ENCODE data around the gene INTS2.
"Not testable (repeated sequence)": the region's sequence is repeated elsewhere in the genome, so short reads cannot be mapped to it uniquely, and the experiment has no call there.

Gene INTS2

GRCh38 chr17:61846761-61847375 is 80.9 kb downstream of the INTS2 start:
- DNase-seq: no peak

DNA sequence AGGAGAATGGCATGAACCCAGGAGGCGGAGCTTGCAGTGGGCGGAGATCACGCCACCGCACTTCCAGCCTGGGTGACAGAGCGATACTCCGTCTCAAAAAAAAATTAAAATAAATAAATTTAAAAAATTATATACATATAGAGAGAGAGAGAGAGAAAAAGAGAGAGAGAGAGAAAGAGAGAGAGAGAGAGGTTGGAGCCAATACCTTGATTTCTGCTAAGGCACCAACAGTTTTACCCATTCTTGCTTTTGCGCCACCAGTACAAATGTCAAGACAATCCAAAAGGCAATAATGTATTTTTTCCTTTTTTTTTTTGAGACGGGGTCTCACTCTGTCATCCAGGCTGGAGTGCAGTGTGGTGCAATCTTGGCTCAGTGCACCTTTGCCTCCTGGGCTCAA is 81.7 kb downstream of the INTS2 start:
- no peak for DNase-seq

- no peak for DNase-seq
These were observed 84.3 kb downstream of the INTS2 start for GRCh38 chr17:61843435-61843834.

GRCh38 chr17:61842899-61843298 is 84.9 kb downstream of the INTS2 start:
- no peak for DNase-seq

DNA sequence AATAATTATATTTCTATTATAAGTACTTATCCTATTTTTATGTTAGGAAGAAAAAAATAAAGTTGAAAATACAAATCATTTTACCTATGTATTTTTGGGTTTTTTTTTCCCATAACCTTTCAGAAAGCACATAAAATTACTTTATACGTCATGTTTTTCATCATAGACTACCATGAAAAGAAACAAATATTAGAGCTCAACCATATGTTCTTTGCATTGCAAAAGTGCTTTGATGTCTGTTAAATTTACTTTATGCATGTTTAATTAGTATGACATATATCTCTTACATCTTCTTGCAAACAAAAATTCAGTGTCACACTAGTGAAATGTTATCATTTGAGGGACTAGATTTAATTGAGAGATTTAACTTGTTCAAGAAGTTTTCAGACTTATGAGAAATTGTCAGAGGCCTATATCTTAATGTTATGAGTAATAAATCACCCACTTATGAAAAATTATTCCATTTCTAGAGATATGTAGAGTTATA is 88.4 kb downstream of the INTS2 start:
- DNase-seq: no peak

DNA sequence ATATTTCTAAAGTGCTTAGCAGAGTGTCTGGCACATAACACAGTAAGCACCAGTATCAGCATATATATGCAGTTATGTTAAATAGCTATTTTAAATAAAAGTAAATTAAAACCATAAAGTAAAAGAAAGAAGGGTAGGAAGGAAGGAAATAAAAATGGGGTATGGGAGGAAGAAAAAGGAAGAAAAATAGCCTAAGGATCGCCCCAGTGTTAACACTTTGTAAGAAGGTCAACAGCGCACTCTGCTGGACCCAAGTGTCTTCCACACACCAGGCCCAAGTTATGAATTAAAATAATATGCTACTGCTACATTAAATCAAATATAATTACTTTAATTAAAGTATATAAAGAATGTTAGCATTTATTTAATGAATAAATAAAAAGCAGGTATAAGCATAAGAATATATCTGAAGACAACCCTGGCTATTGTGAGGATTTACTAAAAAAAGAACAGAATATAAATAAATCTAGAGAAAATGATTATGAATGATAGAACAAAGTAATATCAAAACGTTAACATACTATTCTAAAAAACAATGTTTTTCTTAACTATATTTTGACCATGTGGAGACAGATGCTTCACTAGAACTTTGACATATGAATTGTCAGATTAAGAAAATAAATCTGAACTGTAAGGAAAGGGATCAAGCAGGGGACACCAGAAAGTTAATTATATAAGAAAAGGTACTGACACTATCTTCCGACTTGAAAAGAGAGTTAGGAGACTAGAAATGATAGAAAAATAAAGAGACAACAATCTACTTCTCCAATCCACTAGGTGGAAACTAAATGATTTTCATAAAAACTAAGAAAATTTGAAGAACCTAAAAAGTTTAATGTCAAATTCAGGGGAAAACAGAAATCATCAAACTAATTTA is 90.4 kb downstream of the INTS2 start:
- peak in 5 of 6 experiments; percentile 4 to 26 (median 13) for DNase-seq

DNA sequence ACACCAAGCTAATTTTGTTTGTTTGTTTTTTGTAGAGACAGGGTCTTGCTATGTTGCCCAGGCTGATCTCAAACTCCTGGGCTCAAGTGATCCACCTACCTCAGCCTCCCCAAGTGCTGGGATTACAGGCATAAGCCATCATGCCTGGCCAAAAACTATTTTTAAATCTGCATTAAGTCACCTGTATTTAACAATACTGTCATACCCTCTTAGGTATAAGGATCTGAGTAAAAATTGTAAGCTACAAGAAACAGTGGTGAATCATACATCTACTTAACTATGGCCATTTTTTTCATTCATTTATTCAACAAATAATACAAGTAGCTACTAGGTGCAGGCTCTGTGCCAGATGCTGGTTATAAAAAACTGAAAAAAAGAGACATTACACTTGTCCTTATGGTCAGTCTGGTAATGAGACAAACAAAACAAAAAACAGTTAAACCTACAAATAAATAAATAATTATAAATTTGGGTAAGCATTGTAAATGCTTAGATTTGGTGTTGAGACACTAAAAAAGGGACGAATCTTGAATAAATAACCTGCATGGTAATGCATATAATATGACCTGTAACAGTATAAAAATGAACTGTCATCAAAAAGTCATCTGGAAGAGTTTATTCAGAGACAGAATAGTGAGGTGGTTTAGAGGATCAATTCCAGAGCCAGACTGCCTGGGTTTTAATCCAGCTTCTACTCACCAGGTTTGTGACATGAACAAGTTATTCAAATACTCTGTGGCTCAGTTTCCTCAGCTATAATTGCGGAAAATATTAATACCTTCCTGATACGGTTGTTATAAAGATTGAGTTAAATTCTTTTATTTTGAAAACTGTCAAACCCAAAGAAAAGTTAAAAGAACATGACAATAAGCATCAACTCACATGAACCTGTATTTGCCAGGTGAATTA is 91.3 kb downstream of the INTS2 start:
- no peak for DNase-seq

GRCh38 chr17:61835606-61836005 is 92.2 kb downstream of the INTS2 start:
- DNase-seq: no peak

DNA sequence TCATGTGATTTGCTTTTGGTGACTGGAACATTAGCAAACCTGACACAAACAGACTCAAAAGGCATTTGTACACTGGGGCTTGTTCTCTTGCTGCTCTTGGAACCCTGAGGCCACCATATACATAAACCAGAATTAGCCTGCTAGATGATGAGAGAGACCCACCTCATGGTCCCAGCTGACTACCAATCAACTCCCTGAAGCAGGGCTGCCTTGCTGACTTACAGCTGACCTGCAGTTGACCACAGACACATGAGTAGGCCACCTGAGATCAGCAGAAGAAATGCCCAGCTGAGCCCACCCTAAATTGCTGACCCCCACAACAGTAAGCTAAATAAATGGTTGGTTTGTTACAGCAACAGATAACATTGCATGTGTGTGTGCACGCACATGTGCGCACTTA is 93.2 kb downstream of the INTS2 start:
- DNase-seq: no peak

GRCh38 chr17:61833536-61834193 is 94.1 kb downstream of the INTS2 start:
- DNase-seq: no peak

DNA sequence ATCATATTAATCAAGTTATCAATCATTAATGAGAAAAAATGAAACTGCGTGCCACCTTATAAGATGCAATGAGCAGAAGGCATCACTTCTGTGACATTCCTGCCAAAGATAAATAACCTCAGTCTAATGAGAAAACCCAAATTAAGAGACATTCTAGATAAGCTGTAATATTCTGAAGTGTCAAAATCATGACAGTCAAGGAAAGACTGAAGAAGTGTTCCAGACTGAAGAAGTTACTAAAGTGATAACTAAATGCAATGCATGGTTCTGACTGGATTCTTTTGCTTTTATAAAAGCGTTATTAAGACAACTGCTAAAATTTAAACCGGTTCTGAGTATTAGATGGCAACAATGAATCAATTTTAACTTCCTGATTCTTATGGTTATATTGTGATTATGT is 95.3 kb downstream of the INTS2 start:
- no peak for DNase-seq

DNA sequence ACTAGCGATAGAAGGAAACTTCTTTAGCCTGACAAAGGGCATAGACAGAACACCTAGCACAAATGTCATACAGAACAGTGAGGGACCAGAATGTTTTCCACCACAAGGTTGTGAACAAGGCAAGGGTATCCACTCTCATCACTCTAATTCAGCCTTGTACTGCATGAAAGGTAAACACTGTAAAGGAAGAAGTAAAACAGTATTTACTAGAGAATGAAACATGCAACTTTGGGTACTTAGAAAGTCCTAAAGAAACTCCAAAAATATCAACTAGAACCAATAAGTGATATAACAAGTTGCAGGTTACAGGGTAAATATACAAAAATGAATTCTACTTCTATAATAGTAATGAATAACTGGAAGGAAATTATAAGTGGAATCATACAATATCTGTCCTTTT is 96.7 kb downstream of the INTS2 start:
- no peak for DNase-seq

- DNase-seq: no peak
These were observed 99.1 kb downstream of the INTS2 start for GRCh38 chr17:61828694-61829093.

DNA sequence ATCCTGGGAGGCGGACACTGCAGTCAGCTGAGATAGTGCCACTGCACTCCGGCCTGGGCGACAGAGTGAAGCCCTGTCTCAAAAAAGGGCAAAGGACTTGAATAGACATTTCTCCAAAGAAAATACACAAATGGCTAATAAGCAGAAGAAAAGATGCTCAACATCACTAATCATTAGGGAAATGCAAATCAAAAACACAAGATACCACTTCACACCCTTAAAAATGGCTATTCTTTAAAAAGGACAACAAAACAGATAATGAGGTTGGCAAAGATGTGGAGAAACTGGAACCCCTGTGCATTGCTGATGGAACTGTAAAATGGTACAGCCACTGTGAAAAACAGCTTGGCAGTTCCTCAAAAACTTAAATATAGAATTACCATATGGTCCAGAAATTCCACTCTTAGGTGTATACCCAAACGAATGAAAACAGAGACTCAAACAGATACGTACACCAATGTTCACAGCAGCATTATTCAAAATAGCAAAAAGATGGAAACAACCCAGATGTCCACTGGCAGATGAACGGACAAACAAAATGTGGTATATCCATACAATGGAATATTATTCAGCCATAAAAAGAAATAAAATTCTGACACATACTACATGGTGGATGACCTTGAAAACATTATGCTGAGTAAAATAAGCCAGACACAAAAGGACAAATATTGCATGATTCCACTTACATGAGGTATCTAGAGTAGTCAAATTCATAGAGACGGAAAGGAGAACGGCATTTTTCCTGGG is 100.0 kb downstream of the INTS2 start:
- no peak for DNase-seq

GRCh38 chr17:61826866-61827265 is 100.9 kb downstream of the INTS2 start:
- DNase-seq: not testable (repeated sequence)

DNA sequence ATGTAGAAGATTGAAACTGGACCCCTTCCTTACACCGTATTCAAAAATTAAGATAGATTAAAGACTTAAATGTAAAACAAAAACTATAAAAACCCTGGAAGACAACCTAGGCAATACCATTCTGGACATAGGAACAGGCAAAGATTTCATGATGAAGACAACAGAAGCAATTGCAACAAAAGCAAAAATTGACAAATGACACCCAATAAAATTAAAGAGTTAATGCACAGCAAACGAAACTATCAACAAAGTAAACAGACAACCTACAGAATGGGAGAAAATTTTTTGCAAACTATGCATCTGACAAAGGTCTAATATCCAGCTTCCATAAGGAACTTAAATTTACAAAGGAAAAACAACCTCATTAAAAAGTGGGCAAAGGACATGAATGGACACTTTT is 101.6 kb downstream of the INTS2 start:
- not testable (repeated sequence) for DNase-seq

- DNase-seq: no peak
These were observed 102.2 kb downstream of the INTS2 start for GRCh38 chr17:61825448-61826137.

- no peak for DNase-seq
These were observed 105.2 kb downstream of the INTS2 start for GRCh38 chr17:61822326-61823285.

DNA sequence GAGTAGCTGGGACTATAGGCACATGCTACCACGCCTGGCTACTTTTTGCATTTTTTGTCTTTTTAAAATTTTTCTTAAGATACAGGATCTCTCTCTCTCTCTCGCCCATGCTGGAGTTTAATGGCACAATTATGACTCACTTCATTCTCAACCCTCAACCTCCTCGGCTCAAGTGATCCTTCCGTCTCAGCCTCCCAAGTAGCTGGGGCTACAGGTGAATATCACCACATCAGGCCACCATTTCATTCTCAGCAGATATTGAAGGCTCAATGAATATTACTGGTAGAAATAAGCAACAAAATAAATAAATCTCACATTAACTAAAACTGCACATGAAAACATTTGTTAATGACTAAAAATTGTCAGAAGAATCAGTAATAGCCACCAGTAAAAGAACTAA is 106.1 kb downstream of the INTS2 start:
- DNase-seq: no peak

DNA sequence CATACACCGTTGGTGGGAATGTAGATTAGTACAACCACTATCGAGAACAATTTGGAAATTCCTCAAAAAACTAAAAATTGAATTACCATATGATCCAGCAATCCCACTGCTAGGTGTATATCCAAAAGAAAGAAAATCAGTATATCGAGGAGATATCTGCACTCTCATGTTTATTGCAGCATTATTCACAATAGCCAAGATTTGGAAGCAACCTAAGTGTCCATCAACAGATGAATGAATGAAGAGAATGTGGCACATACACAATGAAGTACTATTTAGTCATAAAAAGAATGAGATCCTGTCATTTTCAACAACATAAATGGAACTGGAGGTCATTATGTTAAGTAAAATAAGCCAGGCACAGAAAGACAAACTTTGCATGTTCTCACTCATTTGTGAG is 108.5 kb downstream of the INTS2 start:
- DNase-seq: not testable (repeated sequence)
